GM23338 (cell line): Measurements from ENCODE around the gene ATG4B.

ENCODE experiments used
- CREB1 ChIP-seq: fragments of 250-450 bp; sonication (Bioruptor Pico); IDR thresholded peaks from 2 replicates; pipeline ENCODE4 v1.5.0; 2020; ENCODE audit warnings: low read depth, mild to moderate bottlenecking, moderate library complexity
- CTCF ChIP-seq, 2 experiments: fragments of 200-600 bp in 1 of 2; sonication (generic) in 1 of 2; conservative IDR thresholded peaks; 2 replicates each; pipeline versions ENCODE4 v1.5.1 to v1.6.1; 2016 to 2017; ENCODE audit warnings: antibody characterized with exemption in 2 of 2, low read depth in 2 of 2, mild to moderate bottlenecking in 2 of 2, moderate library complexity in 1 of 2
- EZH2 ChIP-seq: fragments of 200-600 bp; sonication (generic); IDR thresholded peaks from one replicate; pipeline ENCODE4 v1.8.0; 2017; ENCODE audit warnings: antibody characterized with exemption, mild to moderate bottlenecking, low read depth; ENCODE audit not compliant: unreplicated experiment
- EZH2phosphoT487 ChIP-seq: fragments of 200-600 bp; sonication (generic); IDR thresholded peaks from one replicate; pipeline ENCODE4 v1.8.1; 2018; ENCODE audit warnings: antibody characterized with exemption; ENCODE audit not compliant: unreplicated experiment
- JUNB ChIP-seq: IDR thresholded peaks from one replicate; pipeline ENCODE4 v1.6.1; 2016; ENCODE audit warnings: antibody characterized with exemption; ENCODE audit not compliant: unreplicated experiment
- POLR2AphosphoS5 ChIP-seq: IDR thresholded peaks from 2 replicates; pipeline ENCODE4 v1.6.1; 2016; ENCODE audit warnings: antibody characterized with exemption, low read depth
- REST ChIP-seq: IDR thresholded peaks from one replicate; pipeline ENCODE4 v1.6.1; 2018; ENCODE audit warnings: antibody characterized with exemption; ENCODE audit not compliant: unreplicated experiment
- ZNF462 ChIP-seq: fragments of 250-450 bp; sonication (Bioruptor Pico); IDR thresholded peaks from 2 replicates; pipeline ENCODE4 v1.5.0; 2020; ENCODE audit warnings: mild to moderate bottlenecking, moderate library complexity

DNA sequence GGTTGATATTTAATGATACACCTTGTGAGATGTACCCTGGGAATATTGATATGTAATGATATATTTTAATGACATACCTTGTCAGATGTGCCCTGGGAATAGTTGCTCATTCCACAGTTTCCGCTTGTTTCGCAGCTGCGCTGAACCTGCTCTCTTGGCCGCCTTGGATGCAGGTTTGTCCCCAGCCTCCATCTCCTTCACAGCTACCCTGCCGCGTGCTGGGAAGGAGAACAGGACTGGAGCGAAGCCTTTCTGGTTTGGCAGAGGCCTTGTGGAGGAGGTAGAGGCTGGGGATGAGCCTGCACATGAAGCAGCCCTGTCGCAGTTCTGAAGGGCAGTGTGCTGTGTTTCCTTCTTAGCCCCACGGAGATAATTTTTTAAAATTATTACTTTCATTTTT is 14.6 kb downstream of the ATG4B start:
- TF ChIP-seq POLR2AphosphoS5 (no peak), CTCF (conservative IDR thresholded peaks at IDR 0.05; ENCODE audit: low read depth in 2 of 2) (no peak), JUNB (no peak), EZH2phosphoT487 (no peak), REST (no peak), EZH2 (no peak), ZNF462 (CRISPR knock-in tag) (no peak), CREB1 (no peak)
